Measurements from ENCODE around the gene CEBPA.
"Not testable (repeated sequence)": the region's sequence is repeated elsewhere in the genome, so short reads cannot be mapped to it uniquely, and the experiment has no call there.

Gene CEBPA

DNA sequence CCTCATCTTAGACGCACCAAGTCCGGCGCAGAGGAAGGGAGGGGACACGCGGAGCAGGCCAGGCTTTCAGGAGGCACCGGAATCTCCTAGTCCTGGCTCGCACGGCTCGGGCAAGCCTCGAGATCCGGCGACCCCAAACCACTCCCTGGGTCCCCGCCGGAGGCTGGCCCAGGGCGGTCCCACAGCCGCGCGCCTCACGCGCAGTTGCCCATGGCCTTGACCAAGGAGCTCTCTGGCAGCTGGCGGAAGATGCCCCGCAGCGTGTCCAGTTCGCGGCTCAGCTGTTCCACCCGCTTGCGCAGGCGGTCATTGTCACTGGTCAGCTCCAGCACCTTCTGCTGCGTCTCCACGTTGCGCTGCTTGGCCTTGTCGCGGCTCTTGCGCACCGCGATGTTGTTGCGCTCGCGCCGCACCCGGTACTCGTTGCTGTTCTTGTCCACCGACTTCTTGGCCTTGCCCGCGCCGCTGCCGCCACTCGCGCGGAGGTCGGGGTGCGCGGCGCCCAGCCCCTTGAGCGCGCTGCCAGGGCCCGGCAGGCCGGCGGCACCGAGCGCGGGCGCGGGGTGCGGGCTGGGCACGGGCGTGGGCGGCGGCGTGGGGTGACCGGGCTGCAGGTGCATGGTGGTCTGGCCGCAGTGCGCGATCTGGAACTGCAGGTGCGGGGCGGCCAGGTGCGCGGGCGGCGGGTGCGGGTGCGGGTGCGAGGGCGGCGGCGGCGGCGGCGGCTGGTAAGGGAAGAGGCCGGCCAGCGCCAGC, 1.0 kb downstream of the CEBPA start:
- DNase-seq = no peak

DNA sequence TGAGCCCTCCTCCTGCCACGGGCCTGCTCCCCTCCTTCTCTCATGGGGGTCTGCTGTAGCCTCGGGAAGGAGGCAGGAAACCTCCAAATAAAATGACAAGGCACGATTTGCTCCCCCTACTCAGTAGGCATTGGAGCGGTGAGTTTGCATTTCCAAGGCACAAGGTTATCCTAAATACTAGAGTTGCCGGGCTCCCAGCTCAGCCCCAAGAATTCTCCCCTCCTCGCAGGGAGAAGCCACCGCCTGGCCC, 1.5 kb downstream of the CEBPA start:
- DNase-seq = no peak

DNA sequence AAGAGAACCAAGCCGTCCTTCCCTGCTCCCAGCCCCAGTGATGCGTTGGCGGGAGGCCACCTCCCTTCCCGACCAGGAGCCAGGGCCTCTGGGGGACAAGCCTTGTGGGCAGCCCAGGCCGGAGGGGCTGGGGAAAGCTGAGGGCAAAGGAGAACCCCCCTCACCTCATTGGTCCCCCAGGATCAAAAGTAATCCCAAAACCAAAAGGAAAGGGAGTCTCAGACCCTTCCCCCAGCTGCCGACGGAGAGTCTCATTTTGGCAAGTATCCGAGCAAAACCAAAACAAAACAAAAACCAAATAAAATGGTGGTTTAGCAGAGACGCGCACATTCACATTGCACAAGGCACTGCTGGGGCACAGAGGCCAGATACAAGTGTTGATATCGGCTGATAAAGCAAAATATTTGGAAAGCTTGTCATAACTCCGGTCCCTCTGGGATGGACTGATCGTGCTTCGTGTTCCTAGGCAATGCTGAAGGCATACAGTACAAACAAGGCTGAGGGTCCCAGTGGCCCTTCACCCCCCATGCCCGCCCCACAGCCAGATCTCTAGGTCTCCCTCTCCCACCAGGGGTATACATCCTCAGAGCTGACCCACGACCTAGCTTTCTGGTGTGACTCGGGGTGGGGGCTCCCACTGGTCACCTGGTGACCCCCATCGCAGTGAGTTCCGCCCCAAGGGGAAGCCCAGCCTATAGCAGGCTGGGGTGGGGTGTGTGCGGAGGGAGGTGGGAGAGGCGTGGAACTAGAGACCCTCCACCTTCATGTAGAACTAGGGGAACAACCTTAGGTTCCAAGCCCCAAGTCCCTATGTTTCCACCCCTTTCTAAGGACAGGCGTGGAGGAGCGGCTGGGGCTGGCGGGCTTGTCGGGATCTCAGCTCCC, 2.1 kb downstream of the CEBPA start:
- no peak for DNase-seq

DNA sequence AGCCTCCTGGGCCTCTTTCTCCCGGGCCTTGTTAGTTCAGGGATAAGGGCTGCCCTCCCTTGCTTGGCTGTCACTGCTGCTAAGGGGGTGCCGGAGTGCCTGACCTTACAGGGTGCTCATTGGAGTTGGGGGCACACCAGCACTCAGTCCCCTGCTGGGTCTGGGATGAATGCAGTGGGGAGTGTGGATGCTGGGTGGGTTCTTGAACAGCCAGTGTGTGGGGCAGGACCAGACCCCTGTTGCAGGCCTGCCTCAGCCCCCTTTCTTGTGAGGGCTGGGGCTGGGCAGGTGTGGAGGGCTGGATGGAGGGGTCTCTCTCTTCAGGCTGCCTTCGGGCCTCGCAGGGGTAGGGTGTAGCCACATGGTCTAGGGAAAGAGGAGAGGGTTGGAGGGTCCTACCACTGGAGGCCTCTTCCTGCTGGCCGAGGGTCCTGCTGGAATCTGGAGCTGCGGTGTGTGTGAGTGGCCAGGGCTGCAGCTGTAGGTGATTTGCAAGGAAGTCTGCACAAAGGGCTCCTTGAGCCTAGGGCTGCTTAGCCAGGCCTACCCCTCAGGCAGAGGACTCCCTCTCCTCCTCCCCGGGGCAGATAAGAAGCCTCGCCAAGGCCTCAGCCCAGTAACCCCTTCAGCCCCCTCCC, 3.2 kb downstream of the CEBPA start:
- no peak for DNase-seq

DNA sequence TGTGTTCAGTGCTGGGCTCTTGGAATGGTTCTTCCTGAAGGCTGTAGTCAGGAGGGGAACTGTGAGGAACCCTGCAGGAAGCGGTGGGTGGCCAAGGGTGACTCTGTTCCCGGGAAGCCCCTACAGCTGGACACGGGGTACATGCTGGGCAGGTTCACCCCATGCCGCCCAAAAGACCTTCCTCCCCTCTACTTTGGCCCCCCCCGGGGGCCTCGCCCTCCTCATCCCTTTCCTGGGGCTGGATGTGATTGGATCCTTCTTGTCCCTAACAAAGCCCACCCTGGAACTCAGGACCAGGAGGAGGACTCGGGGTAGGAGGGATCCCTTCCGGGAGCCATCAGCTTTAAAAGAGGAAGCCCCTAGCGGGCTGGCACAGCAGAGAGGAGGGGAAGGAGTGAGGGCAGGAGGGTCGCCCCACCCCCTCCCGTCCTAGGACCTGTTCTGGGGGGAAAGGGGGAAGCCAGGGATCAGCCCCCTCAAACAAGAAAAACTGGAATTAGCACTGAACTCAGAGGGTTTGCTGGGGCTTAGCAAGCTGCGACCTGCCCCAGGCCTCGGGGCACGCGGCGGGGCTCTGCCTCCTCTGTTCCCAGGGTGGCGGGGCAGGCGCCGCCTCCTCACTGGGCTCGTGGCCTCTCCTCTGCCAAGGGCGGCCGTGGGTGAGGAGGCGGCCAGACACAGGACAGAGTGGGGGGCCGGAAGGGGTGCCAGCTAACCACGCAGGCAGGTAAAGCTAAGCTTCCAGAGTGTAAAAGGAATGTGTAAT, 4.0 kb downstream of the CEBPA start:
- DNase-seq = peak in 1 of 56 donors; percentile 45

DNA sequence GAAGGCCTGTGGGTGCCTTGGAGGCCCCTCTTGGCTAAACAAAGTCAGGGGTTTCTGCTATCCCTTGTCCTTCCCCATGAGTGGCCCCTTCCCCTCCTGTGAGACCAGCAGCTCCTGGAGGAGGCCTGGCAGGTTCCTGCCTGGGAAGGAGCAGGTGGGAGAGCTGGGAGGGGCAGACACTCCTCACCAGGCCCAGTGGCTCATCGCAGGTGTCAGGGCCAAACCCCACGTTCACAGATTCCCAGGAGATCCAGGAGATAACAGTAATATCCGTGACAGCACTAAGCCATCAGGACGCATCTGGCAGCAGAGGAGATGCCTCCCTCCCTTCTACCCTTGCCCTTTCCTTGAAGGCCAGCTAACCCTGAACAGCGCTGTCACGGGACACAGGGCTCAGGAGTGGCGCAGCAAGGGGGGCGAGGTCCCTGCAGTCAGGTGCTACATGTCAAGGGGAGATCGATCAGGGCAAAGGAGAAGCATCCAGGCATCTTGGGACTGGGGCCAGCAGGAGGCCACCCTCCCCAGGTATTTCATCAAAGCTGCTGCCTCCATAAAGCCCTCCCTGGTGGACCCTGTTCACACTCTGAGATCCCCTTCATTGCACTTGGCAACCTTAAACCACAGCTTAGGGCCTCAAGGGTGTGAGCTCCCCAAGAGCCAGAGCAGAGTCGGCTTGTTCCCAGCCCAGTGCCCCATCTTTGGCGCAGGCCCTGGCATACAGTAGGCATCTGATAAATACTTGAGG, 4.8 kb downstream of the CEBPA start:
- no peak for DNase-seq

DNA sequence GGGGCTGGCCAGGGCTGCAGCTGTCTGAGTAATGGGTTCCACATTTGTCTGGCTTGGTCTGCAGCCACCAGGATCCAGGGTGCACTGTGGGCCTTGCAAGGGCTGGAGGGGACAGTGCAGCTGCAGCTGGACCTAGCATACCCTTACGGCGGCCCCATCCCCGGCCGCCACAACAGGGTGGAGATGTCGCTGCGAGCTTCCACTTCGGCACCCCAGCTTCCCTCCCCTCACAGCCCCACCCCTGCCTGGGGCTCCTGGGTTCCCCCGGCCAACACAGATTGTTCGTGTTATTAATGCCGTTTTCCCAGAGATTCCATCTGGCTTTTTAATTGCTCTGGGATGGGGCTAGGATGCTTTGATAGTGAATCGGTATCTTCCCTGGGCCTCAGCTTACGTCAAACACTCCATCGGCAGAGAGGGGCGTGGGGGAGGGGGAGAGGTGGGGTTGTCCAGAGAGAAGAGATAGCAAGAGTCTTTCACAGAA, 5.8 kb downstream of the CEBPA start:
- no peak for DNase-seq

DNA sequence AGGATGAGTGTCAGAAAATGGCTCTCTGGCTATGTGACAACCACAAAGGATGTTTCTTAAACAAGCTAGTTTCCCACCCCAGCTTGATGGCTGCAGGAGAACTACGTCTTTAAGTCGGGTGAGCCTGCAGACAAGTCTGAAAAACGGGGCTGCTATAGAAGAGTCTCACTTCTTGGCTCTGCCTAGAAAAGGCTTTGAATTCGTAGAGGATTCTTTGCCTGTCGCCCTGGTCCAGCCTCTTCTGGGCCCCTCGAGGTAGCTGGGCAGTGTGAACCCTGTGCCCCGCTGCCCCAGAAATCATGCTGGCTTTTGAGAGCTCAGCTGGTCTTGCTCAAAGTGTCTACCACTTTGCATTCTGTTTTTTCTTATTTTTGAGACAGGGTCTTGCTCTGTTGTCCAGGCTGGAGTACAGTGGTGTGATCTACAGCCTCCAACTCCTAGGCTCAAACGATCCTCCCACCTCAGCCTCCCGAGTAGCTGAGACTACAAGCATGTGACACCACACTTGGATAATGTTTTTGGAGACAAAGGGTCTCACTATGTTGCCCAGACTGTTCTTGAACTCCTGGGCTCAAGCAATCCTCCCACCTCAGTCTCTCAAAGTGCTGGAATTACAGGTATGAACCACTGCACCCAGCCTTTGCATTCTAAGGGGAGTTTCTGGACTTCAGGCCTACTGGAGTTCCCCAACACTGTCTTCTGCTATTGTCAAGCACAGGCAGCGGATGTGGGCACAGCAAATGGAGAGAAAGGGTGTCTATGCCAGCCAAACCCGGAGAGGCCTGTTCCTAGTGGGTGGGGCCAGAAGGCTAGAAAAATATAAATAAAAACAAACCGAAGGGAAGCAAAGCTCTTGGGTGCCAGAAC, 6.5 kb downstream of the CEBPA start:
- DNase-seq = peak in 1 of 56 donors; percentile 25

DNA sequence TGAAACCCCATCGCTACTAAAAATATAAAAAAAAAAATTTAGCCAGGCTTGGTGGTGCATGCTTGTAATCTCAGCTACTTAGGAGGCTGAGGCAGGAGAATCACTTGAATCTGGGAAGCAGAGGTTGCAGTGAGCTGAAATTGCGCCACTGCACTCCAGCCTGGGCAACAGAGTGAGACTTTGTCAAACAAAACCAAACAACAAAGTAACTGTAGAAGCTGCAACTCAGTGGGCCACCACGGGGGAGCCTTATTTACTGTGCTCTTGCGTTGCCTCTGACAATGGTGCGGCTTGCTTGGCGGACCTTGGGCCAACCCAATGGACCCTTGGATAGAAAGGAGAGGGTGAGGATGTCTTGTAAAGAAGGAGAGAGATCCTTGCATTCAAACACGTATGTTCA, 7.3 kb downstream of the CEBPA start:
- not testable (repeated sequence) for DNase-seq

DNA sequence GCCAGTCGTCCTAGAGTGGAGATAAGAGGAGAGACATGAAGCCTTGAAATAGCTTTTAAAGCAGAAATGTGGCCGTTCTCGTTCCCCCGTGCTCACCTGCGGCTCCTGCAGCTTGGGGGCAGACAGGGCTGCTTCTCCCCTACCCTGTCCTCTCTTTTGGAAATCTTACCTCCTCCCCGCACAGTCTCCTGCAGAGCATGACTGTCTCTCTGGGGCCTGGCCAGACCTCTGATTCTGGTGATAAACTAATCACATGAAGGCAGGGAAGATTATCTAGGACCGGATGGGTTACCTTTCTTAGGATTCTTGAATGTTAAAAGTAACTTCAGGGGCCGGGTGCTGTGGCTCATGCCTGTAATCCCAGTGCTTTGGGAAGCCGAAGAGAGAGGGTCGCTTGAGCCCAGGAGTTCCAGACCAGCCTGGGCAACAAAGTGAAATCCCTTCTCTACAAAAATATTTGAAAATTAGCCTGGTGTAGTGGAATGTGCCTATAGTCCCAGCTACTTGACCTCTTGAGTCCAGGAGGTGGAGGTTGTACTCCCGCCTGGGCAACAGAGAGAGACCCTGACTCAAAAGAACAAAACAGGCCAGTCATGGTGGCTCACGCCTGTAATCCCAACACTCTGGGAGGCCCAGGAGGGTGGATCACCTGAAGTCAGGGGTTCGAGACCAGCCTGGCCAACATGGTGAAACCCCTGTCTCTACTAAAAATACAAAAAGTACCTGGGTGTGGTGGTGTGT, 8.1 kb downstream of the CEBPA start:
- DNase-seq = no peak

DNA sequence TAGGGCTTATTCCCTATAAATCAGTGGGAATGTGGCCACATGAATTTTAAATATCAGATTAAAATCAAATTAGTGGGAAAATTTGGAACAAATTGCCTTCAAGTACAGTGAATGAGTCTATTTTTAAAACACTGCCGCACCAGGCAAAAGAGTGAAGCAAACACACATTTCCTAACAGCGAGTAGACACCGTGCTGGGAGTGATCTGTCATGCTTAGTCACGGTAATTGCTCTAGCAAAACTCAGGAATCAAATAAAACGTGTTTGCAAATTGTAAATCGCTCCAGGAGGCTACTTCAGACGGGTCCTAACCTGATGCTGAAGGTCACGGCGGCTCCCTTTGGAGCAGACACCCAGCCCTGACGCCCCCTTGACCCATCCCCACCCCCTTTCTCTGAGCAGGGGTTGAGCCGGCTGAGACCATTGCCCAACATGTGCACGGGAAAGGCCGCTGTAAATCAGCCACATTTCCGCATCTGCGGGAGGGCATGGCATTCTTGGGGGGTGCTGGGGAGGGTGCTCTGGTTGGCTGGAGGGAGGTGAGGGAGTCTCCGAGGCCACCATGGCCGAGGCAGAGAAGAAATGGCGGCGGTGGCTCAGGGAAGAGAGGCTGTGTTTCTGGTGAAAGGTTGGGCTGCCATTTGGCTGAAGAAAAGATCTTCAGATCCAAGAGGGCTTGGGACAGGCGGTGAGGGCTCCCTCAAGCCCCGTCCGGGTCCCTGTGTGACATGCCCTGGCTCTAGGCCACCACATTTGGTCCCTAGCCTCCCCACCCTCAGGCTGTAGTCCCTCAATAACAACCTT, 8.9 kb downstream of the CEBPA start:
- peak in 4 of 56 donors; percentile 18 to 31 (median 23) for DNase-seq

DNA sequence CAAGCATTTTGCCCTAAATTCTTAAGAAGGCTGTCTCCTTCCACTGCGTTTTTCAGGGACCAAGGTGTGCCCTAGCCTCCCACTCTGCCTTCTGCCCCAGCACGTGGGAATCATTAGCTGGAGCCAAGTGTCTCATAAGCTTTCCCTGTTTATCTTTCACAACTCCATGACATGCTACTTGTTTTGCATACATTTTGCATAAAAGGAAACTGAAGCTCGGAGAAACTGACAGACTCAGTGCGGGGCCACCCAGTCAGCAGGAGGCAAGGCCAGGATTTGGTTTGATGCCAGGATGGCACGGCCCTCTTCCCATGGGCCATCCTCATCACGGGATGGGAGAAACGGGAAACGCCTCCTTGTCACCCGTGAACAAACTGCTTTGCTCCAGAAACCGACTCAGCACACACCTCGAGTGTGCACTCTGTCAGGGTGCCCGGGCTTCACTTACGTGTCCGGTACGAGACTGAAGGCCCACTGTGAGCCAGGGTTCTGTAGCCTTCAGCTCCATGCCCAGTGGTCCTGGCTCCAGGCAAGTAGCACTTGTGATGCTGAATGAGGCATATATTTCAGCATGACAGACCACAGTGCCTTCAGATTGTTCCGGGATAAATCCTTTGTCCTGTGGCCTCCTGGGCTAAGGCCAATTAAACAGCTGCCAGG, 9.6 kb downstream of the CEBPA start:
- DNase-seq = no peak

DNA sequence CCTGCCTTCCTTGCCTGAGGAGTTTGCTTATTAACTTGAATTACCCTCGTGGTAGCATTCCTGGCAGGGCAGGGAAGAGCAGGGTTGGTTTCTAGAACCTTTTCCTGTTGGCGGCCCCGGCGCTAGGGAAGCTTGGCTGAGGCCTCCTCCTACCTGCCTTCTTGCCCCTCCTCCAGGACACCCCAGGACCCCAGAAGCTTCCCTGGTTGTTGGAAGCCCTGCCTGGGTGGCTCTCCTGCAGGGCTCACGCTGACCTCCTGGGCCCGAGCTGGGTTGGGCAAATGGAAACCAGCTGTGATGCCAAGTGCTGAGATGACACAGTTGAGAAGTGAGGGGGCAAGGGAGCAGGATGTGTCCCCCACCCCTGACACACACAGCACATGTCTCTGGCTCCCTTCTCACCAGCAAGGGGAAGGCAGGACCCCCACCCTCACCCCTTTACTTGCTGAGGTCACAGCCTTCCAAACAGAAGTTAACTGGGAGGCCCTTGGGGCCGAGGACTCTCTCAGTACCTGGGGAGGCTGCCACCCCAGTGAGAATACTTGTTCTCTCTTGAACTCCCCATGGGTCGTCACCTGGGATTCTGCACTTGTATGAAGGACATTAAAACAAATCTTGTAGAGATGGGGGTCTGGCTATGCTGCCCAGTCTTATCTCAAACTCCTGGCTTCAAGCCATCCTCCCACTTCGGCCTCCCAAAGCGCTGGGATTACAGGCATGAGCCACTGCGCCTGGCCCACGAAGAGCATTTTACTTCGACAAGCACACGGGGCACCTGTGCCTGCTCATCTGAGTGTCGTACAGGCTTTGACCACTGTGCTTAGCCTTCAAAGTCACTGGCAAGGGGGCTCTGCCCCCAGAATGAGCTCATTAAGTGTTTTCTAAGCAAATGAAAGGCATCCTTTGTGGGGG, 10.5 kb downstream of the CEBPA start:
- DNase-seq = no peak

DNA sequence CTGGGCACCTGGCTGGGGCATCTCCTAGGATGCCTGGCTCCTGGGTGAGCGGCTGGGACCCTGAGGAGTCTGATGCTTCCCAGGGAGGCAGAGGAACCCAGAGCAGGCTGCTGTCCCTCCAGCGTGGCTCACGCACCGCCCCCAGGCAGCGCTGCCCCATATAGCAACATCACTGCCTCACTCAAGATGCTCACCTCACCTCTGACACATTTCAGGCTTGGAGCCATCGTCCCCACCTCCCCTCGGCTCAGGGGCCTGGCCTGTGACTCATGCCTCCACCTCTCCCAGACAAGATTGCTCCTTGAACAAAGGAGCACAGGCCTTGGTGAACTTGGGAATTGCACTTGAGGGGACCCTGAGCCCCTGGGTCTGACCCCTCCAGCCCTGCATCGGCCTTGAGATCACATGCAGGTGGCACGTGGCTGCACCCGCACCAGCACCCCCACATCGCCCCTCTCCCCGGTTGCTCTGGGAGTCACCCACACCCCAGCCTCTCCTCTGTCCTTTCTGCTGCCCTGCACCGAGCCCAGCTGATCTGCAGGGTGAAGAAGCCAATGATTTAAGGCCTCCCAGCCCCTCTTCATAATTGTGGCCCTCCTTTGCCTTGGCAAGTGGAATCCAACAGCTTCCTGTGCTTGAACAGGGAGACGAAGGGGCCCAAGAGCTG, 11.2 kb downstream of the CEBPA start:
- DNase-seq = no peak

DNA sequence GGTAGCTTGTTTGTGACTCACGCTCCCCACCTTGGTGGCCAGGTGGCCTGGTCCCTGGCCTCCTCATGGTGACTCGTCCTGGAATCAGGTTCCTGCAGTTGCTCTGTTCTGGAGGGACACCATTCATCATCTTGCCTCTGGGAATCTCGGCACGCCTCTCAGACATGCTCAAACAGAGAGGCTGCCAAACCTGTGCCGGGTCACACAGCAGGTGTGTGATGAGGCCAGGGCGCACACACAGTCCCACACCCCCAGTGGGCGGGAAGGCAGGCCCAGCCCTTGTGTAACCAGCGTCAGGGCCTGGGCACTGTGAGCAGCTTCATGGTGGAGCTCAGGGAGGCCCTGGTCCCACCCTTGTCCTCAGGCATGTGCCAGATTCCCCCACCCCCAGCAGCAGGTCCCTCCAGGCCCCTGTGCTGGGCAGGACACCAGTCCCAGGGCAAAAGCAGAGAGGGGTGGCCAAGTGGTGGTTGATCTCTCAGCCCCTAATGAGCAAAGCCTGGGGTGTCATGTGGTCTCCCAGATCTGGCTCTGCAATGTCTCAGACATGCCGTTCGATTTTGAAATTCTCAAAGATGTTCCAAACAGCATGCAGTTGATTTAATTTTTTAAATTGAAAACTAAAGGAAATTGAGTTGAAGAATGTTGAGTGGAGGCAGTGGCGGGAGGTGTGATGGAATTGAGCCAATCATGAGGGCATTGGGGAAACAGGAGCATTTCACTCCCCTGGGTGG, 12.1 kb downstream of the CEBPA start:
- no peak for DNase-seq

All from amygdala (tissue), 56 donors.